Mammary epithelial cell (primary cell): Measurements from ENCODE around the gene SQSTM1.

Experiments used
- CTCF ChIP-seq, 2 donors: IDR thresholded peaks in 1 of 2; conservative IDR thresholded peaks in 1 of 2; 2 replicates each; pipeline ENCODE4 v1.5.1; 2011 to 2012; ENCODE audit warnings: inconsistent platforms in 2 of 2, low read length in 2 of 2, mild to moderate bottlenecking in 2 of 2, control low read depth in 1 of 2, low read depth in 1 of 2; ENCODE audit not compliant: insufficient read depth in 1 of 2; ENCODE audit errors: extremely low read depth in 1 of 2
- EZH2 ChIP-seq: IDR thresholded peaks from 2 replicates; pipeline ENCODE4 v1.6.1; 2012; ENCODE audit warnings: low read length, inconsistent platforms, borderline replicate concordance

- no peak for TF ChIP-seq CTCF (conservative IDR thresholded peaks at IDR 0.05 in 1 of 2, IDR thresholded peaks at IDR 0.05 in 1 of 2; ENCODE audit: extremely low read depth in 1 of 2, insufficient read depth in 1 of 2, low read depth in 1 of 2, low read length in 2 of 2)
- TF ChIP-seq EZH2, result no peak
Observed at GRCh38 chr5:179840321-179840720, 19.6 kb downstream of the SQSTM1 start.
